ENCODE results near the gene IMMP2L.

IMMP2L gene

DNA sequence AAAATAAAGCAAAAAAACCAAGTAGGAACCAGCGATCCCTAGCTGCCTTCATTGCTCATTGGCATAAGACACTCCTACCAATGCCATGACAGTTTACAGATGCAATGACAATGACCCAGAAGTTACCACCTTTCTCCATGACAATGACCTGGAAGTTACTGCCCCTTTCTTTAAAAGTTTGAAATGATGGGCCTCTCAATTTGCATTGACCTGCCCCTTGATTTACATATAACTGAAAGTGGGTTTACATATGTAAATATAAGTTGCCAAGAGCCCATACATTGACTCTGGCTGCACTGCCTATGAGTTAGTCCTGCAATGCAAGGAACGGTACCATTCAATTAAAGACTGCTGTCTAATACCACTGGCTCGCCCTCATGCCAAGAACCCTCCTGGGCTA is 712.1 kb downstream of the IMMP2L start:
- DNase-seq = no peak

GRCh38 chr7:110842796-110843195 is 719.5 kb downstream of the IMMP2L start:
- no peak for DNase-seq

GRCh38 chr7:110841840-110842545 is 720.3 kb downstream of the IMMP2L start:
- no peak for DNase-seq

- no peak for DNase-seq
Observed at GRCh38 chr7:110839866-110840265, 722.4 kb downstream of the IMMP2L start.

DNA sequence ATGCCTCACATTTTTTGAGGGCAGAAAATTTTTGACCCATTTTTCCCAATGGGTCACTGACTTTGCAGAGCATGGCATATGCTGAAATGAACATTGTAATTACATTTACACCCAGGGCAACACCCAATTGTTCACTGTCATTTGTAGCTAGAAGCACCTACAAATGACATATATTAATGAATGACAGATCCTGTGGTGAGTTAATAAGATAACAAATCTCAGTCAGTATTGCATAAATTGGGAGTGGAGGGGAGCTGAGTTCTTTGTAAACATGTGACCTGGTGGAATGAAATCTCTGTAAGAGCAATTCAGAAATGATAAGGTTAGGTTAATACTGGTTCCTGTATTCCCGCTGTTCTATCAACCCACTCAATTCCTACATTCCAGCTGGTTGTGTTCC is 726.4 kb downstream of the IMMP2L start:
- DNase-seq = no peak

DNA sequence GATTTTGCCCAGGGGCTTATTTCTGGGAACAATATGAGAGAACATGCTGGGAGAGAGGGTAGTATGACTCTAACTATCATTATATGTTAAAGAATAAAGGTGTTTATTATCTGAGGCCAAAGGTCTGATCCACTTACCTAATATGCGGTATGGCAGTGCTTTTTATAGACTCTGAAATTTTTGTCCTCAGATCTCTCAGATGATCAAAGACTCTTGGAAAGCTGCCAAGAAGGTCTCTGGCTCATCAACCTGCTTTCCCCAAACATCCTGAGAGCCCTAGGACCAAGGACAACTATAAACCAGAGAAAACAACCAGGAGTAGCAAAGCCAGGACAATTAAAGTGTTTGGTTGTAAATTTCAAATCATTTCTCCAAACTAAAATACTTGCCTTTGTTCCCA is 727.1 kb downstream of the IMMP2L start:
- no peak for DNase-seq

GRCh38 chr7:110831419-110831818 is 730.9 kb downstream of the IMMP2L start:
- DNase-seq = no peak

DNA sequence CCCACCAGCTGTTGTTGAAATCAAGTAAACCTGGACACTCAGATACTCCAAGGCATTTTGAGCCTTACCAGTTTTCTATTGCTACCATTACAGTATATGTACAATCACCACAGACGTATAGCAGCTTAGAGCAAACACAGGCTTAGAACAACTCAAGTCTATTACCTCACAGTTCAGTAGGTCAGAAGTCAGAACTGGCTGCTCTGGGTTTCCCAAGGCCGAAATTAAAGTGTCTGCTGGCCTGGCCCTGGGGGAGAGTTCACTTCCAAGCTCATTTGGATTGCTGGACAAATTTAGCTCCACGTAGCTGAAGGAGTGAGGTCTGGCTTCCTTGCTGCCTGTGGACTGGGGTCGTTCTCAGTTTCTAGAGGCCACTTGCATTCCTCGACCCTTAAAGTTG is 731.5 kb downstream of the IMMP2L start:
- no peak for DNase-seq

GRCh38 chr7:110827936-110828335 is 734.4 kb downstream of the IMMP2L start:
- DNase-seq = no peak

DNA sequence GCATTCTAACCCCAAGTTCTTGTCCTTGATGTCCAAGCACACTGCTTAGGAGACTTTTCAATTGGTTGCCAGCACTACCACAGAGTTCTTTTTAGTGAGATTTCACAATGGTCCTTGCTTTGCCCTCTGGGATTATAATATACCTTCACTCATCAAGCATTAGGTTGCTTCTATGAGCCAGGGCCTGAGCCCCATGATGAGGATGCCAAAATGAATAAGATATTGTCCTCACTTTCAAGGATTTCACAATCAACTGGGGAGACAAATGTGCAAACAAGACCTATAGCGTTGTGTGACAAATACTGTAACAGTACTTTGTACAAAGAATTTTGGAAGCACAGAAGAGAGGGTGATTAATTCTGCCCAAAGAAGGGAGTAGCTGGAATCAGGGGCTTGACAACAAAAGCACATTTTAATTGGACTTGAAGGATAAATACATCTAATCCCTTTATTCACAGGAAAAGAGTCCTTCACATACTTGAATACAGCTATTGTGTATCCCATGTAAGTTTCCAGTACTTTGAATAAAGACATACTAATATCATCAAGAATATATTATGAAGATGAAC is 734.9 kb downstream of the IMMP2L start:
- DNase-seq = no peak

DNA sequence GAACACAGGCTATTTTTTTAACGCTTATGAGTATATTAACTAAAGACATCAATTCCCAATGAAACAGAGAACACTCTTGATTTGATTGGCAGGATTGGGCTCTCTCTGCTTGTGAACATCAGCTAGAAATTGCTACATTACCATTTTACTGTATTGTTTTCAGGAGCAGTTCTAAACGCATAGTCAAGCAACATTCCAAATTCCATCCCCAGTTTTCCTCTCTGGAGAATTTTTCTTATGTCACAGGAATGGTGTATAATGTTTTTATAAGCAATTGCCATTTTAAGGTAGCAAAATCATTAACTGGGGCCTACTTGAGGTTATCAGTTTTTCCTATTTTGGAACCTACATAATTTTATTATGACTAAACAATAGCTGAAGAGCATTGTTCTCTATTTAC is 748.3 kb downstream of the IMMP2L start:
- DNase-seq = no peak

- no peak for DNase-seq
Observed at GRCh38 chr7:110809832-110810231, 752.5 kb downstream of the IMMP2L start.

- no peak for DNase-seq
Observed at GRCh38 chr7:110808361-110808760, 753.9 kb downstream of the IMMP2L start.

DNA sequence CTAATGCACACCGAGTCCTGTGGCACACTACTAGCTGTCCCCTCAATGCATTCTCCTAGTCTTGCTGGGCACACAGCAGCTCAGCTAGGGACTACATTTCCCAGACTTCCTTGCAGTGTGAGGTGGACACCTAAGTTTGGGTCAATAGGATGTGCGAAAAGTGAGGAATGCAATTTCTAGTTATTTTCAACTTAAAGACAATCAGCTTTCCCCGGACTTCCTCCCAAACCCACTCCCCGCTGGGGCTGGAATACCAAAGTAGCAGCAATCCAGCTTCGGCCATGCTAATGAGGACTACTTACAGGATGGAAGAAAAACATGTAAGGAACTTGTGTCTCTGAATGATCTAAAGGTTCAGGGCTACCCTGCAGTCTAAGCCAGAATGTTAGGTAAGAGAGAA is 757.8 kb downstream of the IMMP2L start:
- no peak for DNase-seq

GRCh38 chr7:110803602-110804143 is 758.6 kb downstream of the IMMP2L start:
- DNase-seq = no peak

- no peak for DNase-seq
Observed at GRCh38 chr7:110801502-110801901, 760.8 kb downstream of the IMMP2L start.

DNA sequence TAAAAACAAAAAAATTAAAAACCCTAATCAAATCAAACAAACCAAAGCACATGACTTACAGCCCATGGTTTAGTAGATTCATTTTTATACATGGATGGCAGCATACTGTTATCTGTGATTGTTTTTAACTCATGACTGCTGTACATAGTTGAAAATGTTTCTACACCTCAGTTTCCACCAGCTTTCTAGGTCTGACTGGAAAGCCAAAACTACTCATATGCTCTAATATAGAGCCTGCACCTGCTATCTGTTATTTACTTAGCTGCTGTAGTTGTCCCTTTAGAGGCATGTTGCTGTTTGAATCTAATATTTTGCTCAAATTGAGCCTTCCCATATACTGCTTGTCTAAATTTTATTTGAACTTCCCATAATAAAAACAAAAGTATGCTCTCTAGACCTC is 761.3 kb downstream of the IMMP2L start:
- no peak for DNase-seq

DNA sequence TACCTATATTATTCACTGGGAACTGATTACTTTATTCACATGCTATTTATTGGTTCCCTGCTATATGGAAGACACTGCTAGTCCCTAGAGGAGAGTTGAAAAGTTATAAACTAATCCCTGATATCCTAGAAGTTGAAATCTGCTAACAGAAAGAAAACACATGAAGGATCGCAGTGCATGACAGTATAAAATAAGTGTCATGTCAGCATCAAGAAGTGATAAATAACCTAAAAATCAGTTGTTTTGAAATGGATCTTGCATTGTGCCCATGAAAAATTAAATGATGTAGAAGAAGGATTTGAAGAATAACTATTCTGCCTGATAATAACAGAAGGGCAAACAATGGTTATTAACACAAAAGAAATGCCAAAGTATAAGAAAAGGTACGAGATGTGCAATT is 764.6 kb downstream of the IMMP2L start:
- no peak for DNase-seq

DNA sequence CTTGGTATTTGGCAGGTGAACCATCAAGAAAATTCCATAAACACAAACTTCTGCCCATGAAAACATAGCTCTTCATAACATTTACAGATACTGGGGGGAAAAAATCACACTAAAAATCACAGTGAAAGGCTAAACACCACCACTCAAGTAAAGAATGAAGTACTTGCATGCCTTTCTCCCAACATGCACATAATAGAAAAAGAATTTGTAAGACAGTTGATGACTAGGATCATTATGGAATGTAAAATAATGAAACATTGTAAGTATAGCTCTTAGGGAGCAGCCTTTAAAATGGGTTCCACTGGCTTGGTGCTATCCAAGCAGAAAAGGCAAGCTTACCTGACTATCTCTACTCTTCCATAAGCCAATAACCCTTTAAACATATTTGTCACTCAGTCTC is 771.3 kb downstream of the IMMP2L start:
- DNase-seq = no peak

GRCh38 chr7:110786328-110786965 is 775.8 kb downstream of the IMMP2L start:
- DNase-seq = no peak

DNA sequence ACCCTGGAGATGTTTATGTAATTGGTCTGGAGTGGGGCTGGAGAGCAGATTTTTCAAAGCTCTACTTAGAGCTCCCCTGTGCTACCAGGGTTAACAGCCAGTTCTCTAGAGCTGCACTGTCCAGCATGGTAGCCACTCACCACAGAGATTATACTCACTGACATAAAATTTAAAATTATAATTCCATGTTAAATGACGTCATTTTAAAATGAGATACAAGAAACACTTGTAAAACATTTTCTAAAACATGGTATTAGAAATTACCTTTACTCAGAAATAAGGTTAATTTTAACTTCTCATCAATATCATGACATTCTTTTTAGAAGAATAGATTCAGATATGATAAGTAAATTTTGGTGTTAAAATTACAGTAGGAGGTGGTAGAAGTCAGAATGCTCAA is 777.5 kb downstream of the IMMP2L start:
- DNase-seq = no peak

- no peak for DNase-seq
Observed at GRCh38 chr7:110780712-110781111, 781.6 kb downstream of the IMMP2L start.

DNA sequence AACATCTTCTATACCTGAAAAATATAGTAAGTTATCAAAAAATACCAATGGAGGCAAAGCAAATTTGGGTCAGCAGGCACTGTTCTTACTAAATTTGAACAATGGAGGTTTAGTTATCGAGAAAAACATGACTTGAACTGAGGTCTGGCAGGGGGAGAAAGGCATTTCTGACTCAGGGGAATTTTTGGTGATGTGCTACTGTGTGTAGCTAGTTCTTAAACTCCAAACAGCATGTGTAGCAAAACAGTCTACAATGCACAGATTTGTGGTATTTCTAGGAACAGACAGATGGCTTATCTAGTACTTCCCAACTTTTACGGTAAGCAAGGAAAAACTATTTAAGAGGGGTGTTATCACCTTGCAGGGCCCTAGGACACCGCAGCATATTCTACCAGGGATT is 783.0 kb downstream of the IMMP2L start:
- no peak for DNase-seq

DNA sequence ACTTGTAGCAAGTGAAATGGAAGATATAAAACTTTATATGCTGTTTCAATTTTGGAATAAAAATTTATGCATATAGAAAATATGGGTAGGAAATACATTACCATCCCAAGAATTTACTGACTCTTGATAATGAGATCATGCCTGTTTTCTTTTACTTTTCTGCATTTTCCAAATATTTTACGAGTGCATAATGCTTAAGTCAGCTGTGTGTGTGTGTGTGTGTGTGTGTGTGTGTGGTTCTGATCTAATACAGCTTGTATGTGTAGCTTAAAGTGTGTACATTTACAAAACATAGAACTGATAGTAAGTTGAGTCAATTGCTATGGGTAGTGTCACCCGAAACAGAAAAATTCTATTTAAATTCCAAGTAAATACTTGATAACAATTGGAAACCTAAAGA is 787.2 kb downstream of the IMMP2L start:
- DNase-seq = no peak

Measured in T-helper 1 cell (primary cell).